A673 (cell line): ENCODE data around the gene LRRC23. TPM values are rescaled to one million over a fixed set of nuclear protein-coding genes. Genes with fewer than 3 reads are reported as not detected.
A peak's percentile ranks its signal among the peaks of the same experiment; 100 is the strongest.

Experiments
- BruUV-seq: library from RNA; stranded (reverse); fragments of 400-500 nt; replicated peaks from 2 replicates; lab custom pipeline; 2021; lab: Mats Ljungman, UMichigan
- CTCF ChIA-PET: fragments of 300-600 bp; sonication (Branson Sonifier 250); formaldehyde crosslinking; loops from one replicate; lab custom pipeline; 2022; ENCODE audit warnings: antibody characterized with exemption; lab: Charles Lee
- POLR2A ChIA-PET: fragments of 300-600 bp; sonication (Branson Sonifier 250); formaldehyde crosslinking; loops from one replicate; lab custom pipeline; 2022; ENCODE audit warnings: antibody characterized with exemption; ENCODE audit not compliant: low non-redundant PET; lab: Charles Lee
- DNase-seq: peaks from one replicate; pipeline ENCODE4 v3.0.0-alpha.2; 2015; ENCODE audit warnings: low spot score
- H3K27ac ChIP-seq: fragments of 200-600 bp; sonication (generic); 2 replicates; pipeline ENCODE4 v1.5.1; 2016; ENCODE audit warnings: mixed run types, low read depth, mild to moderate bottlenecking, mixed read lengths, antibody characterized with exemption, low read length; ENCODE audit not compliant: poor library complexity, severe bottlenecking
- H3K27me3 ChIP-seq: fragments of 200-600 bp; sonication (generic); replicated peaks from 2 replicates; pipeline ENCODE4 v1.6.1; 2017; ENCODE audit warnings: mixed run types, low read depth, mild to moderate bottlenecking, mixed read lengths, antibody characterized with exemption, low read length; ENCODE audit not compliant: insufficient read depth, poor library complexity
- H3K36me3 ChIP-seq: fragments of 200-600 bp; sonication (generic); 2 replicates; pipeline ENCODE4 v1.6.1; 2016; ENCODE audit warnings: mixed run types, mild to moderate bottlenecking, mixed read lengths, antibody characterized with exemption, low read length; ENCODE audit not compliant: insufficient read depth, poor library complexity, severe bottlenecking
- H3K4me1 ChIP-seq: fragments of 200-600 bp; sonication (generic); 2 replicates; pipeline ENCODE4 v1.6.1; 2017; ENCODE audit warnings: mixed run types, mild to moderate bottlenecking, mixed read lengths, antibody characterized with exemption, low read length; ENCODE audit not compliant: insufficient read depth, poor library complexity, severe bottlenecking
- H3K4me3 ChIP-seq: fragments of 200-600 bp; sonication (generic); 2 replicates; pipeline ENCODE4 v1.5.1; 2016; ENCODE audit warnings: low read depth, mixed run types, mild to moderate bottlenecking, mixed read lengths, low read length; ENCODE audit not compliant: poor library complexity, severe bottlenecking
- H3K9me3 ChIP-seq: fragments of 200-600 bp; sonication (generic); 2 replicates; pipeline ENCODE4 v1.6.1; 2016; ENCODE audit warnings: mixed run types, low read depth, mild to moderate bottlenecking, mixed read lengths, antibody characterized with exemption, low read length; ENCODE audit not compliant: poor library complexity, severe bottlenecking
- EZH2 ChIP-seq: fragments of 200-600 bp; sonication (generic); IDR thresholded peaks from 2 replicates; pipeline ENCODE4 v1.6.1; 2017; ENCODE audit warnings: borderline replicate concordance, low read depth, mild to moderate bottlenecking, mixed read lengths, antibody characterized with exemption, low read length; ENCODE audit not compliant: poor library complexity, severe bottlenecking
- intact Hi-C: fragments of 100-400 bp; cut with micrococcal nuclease; formaldehyde crosslinking; loops from one replicate; pipeline ENCODE4 v1.10.0; 2022; ENCODE audit not compliant: unreplicated experiment
- total RNA-seq: library from RNA; stranded (reverse); gene quantifications from 2 replicates; pipeline ENCODE4 v1.2.3, GENCODE V29; 2021
- TF ChIP-seq, protein P1 (sequence below): fragments of 300-800, 200-600 bp; sonication (generic); conservative IDR thresholded peaks from 2 replicates; pipeline ENCODE4 v1.5.1; 2017; ENCODE audit warnings: low read depth, mild to moderate bottlenecking, antibody characterized with exemption, low read length, moderate library complexity, mixed read lengths

LRRC23 gene
- total RNA-seq, 1 experiment from 2014 or later: 7.7 TPM

DNA sequence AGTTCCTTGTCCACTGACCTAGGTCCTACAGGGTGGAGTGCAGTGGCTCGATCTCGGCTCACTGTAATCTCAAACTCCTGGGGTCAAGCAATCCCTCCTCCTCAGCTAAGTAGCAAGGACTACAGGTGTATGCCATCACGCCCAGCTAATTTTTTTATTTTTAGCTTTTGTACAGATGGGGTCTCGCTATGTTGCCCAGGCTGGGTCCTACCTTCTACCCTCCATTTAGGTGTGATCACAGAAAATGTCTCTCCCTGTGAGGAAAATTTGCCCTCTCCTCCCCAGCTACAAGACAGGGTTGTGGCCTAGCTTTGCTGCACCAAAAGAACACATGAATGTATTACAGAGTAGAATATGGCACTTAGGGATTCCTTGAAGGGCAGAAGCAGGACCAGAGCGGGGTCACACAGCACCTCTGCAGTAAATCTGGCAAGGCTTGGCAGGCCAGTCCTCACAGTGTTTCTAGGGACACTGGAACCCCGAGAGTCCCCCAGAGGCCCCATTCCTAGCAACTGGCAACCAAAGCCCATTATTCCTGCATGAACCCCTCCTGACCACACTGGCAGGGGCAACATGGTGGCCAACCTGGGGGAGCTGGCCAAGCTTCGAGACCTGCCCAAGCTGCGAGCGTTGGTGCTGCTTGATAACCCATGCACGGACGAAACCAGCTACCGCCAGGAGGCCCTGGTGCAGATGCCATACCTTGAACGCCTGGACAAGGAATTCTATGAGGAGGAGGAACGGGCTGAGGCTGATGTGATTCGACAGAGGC is 7.7 kb downstream of the LRRC23 start:
- Histone ChIP-seq H3K36me3 (peaks cover 17% of the 10 kb centered on the region), H3K27ac (no peak overlapping the region), H3K4me3 (no peak overlapping the region), H3K9me3 (no peaks in the 10 kb centered on the region), H3K4me1 (peaks cover 13% of the 10 kb centered on the region), H3K27me3 (no peaks in the 10 kb centered on the region)
- TF ChIP-seq, protein P1, sequence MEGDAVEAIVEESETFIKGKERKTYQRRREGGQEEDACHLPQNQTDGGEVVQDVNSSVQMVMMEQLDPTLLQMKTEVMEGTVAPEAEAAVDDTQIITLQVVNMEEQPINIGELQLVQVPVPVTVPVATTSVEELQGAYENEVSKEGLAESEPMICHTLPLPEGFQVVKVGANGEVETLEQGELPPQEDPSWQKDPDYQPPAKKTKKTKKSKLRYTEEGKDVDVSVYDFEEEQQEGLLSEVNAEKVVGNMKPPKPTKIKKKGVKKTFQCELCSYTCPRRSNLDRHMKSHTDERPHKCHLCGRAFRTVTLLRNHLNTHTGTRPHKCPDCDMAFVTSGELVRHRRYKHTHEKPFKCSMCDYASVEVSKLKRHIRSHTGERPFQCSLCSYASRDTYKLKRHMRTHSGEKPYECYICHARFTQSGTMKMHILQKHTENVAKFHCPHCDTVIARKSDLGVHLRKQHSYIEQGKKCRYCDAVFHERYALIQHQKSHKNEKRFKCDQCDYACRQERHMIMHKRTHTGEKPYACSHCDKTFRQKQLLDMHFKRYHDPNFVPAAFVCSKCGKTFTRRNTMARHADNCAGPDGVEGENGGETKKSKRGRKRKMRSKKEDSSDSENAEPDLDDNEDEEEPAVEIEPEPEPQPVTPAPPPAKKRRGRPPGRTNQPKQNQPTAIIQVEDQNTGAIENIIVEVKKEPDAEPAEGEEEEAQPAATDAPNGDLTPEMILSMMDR: no peak
- no peak for TF ChIP-seq EZH2
- no TSS peak for BruUV-seq
- ChIA-PET POLR2A (no interaction called here), CTCF (interaction anchor here (1.0 kb wide), 1 partner anchor 60 kb away, joined by 4 read pairs; the partner anchor contains the start of gene USP5)
- DNase-seq: no peak
- intact Hi-C loops: no loop called here

DNA sequence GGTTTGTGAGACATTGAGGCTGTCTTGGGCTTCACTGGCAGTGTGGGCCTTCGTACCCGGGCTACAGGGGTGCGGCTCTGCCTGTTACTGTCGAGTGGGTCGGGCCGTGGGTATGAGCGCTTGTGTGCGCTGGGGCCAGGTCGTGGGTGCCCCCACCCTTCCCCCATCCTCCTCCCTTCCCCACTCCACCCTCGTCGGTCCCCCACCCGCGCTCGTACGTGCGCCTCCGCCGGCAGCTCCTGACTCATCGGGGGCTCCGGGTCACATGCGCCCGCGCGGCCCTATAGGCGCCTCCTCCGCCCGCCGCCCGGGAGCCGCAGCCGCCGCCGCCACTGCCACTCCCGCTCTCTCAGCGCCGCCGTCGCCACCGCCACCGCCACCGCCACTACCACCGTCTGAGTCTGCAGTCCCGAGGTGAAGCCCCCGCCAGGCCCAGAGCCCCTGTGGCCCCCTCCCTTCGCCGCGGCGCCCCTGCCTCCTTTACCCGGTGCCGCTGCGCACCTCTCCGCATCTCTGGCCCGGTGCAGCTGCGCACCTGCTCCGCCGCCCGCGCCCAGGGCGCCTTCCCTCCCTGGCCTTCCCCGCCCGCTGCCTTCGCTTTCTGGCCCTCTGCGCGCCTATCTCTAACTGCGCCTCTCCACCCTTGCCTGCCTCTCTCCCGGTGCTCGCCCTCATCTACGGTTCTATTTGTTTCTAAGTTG is 9.8 kb downstream of the LRRC23 start, which contains the start of gene ENO2:
TSS of gene ENO2 (plus strand) at position 335 of the 701 bp plus-strand sequence. CDS start 1,253 bp downstream, outside the sequence.
- Histone ChIP-seq H3K27me3 (no peaks in the 10 kb centered on the region), H3K36me3 (peaks cover 32% of the 10 kb centered on the region), H3K4me3 (peak within 1 kb of the TSS; percentile 97), H3K9me3 (no peaks in the 10 kb centered on the region), H3K4me1 (peaks cover 13% of the 10 kb centered on the region), H3K27ac (peak within 1 kb of the TSS; percentile 88)
- peak; percentile 79 for DNase-seq
- intact Hi-C loops: no loop called here
- BruUV-seq: no TSS peak
- no peak for TF ChIP-seq EZH2
- TF ChIP-seq, protein P1: no peak
- ChIA-PET CTCF (interaction anchor here (1.0 kb wide), 2 partner anchors 41 to 45 kb away, joined by 3 read pairs; partner anchors contain the start of gene SPSB2), POLR2A (interaction anchor here (0.6 kb wide), 1 partner anchor 990 kb away, joined by 3 read pairs; no protein-coding TSS in a partner anchor)

- H3K9me3 ChIP-seq: no peaks in the 10 kb centered on the region
- peak; percentile 88 for DNase-seq
- peak overlapping the region; percentile 97 for H3K4me3 ChIP-seq
- H3K27me3 ChIP-seq: no peaks in the 10 kb centered on the region
- H3K27ac ChIP-seq: peak overlapping the region; percentile 88
- TF ChIP-seq, protein P1: no peak
- TF ChIP-seq EZH2: no peak
- H3K36me3 ChIP-seq: peaks cover 39% of the 10 kb centered on the region
- TSS peak; percentile 34 for BruUV-seq
- ChIA-PET POLR2A (no interaction called here), CTCF (interaction anchor here (1.0 kb wide), 2 partner anchors 42 to 46 kb away, joined by 3 read pairs; partner anchors contain the start of gene SPSB2)
- H3K4me1 ChIP-seq: peaks cover 13% of the 10 kb centered on the region
- intact Hi-C loops: no loop called here
These were observed 10.5 kb downstream of the LRRC23 start for GRCh38 chr12:6914947-6915788.
